H9 (cell line): Measurements from ENCODE around the gene TRIM2. TPM values are rescaled to one million over a fixed set of nuclear protein-coding genes. Genes with fewer than 3 reads are reported as not detected.

Experiments
- DNase-seq: peaks from one replicate; pipeline ENCODE4 v3.0.0-alpha.2; 2017
- H2AFZ ChIP-seq: one replicate; pipeline ENCODE4 v1.6.1; 2013; ENCODE audit warnings: mild to moderate bottlenecking, low read length, control low read depth, moderate library complexity
- H2AK5ac ChIP-seq: 2 replicates; pipeline ENCODE4 v1.6.1; 2013; ENCODE audit warnings: low read length, control low read depth, mixed read lengths; ENCODE audit not compliant: insufficient read length
- H2BK120ac ChIP-seq: one replicate; pipeline ENCODE4 v1.6.1; 2013; ENCODE audit warnings: low read depth, mild to moderate bottlenecking, low read length, control low read depth, inconsistent platforms; ENCODE audit not compliant: poor library complexity, severe bottlenecking
- H2BK12ac ChIP-seq: 2 replicates; pipeline ENCODE4 v1.6.1; 2013; ENCODE audit warnings: low read length, control low read depth, mixed read lengths, low read depth; ENCODE audit not compliant: insufficient read length
- H2BK15ac ChIP-seq: 2 replicates; pipeline ENCODE4 v1.6.1; 2013; ENCODE audit warnings: low read depth, low read length, control low read depth
- H2BK20ac ChIP-seq: one replicate; pipeline ENCODE4 v1.6.1; 2013; ENCODE audit warnings: low read depth, mild to moderate bottlenecking, low read length, control low read depth, inconsistent platforms; ENCODE audit not compliant: poor library complexity, severe bottlenecking
- H2BK5ac ChIP-seq: 2 replicates; pipeline ENCODE4 v1.6.1; 2013; ENCODE audit warnings: low read length, control low read depth, mixed read lengths; ENCODE audit not compliant: insufficient read length
- H3K14ac ChIP-seq: 2 replicates; pipeline ENCODE4 v1.6.1; 2013; ENCODE audit warnings: low read length, control low read depth; ENCODE audit not compliant: insufficient read depth
- H3K18ac ChIP-seq: 2 replicates; pipeline ENCODE4 v1.6.1; 2013; ENCODE audit warnings: low read depth, mild to moderate bottlenecking, mixed read lengths, low read length, control low read depth; ENCODE audit not compliant: insufficient read length
- H3K23ac ChIP-seq: 2 replicates; pipeline ENCODE4 v1.6.1; 2013; ENCODE audit warnings: low read length, control low read depth, mixed read lengths, low read depth; ENCODE audit not compliant: insufficient read length
- H3K23me2 ChIP-seq: 2 replicates; pipeline ENCODE4 v1.6.1; 2013; ENCODE audit warnings: low read depth, mild to moderate bottlenecking, mixed read lengths, low read length, control low read depth; ENCODE audit not compliant: insufficient read length, poor library complexity, severe bottlenecking
- H3K27ac ChIP-seq: 2 replicates; pipeline ENCODE4 v1.5.1; 2013; ENCODE audit warnings: low read length, control low read depth, mixed read lengths, low read depth; ENCODE audit not compliant: insufficient read length
- H3K27me3 ChIP-seq: 2 replicates; pipeline ENCODE4 v1.6.1; 2013; ENCODE audit warnings: low read length, control low read depth, inconsistent platforms; ENCODE audit not compliant: insufficient read depth
- H3K4ac ChIP-seq: 2 replicates; pipeline ENCODE4 v1.6.1; 2013; ENCODE audit warnings: low read depth, mild to moderate bottlenecking, control low read depth, inconsistent platforms, low read length, moderate library complexity
- H3K4me1 ChIP-seq: 2 replicates; pipeline ENCODE4 v1.6.1; 2013; ENCODE audit warnings: low read length, control low read depth, inconsistent platforms; ENCODE audit not compliant: insufficient read depth
- H3K4me2 ChIP-seq: 2 replicates; pipeline ENCODE4 v1.6.1; 2013; ENCODE audit warnings: low read length, control low read depth, mixed read lengths; ENCODE audit not compliant: insufficient read length, insufficient read depth
- H3K56ac ChIP-seq: 2 replicates; pipeline ENCODE4 v1.6.1; 2013; ENCODE audit warnings: low read depth, mild to moderate bottlenecking, mixed read lengths, low read length, control low read depth; ENCODE audit not compliant: insufficient read length
- H3K79me1 ChIP-seq: 2 replicates; pipeline ENCODE4 v1.6.1; 2013; ENCODE audit warnings: low read depth, mild to moderate bottlenecking, moderate library complexity, low read length, control low read depth, inconsistent platforms; ENCODE audit not compliant: insufficient read depth, poor library complexity, severe bottlenecking
- H3K79me2 ChIP-seq: 2 replicates; pipeline ENCODE4 v1.6.1; 2013; ENCODE audit warnings: low read length, control low read depth, inconsistent platforms; ENCODE audit not compliant: insufficient read depth
- H3K9ac ChIP-seq: 2 replicates; pipeline ENCODE4 v1.6.1; 2013; ENCODE audit warnings: low read length, control low read depth, mixed read lengths; ENCODE audit not compliant: insufficient read length; ENCODE audit errors: extremely low read depth
- H3K9me3 ChIP-seq: one replicate; pipeline ENCODE4 v1.6.1; 2013; ENCODE audit warnings: low read depth, low read length, inconsistent platforms; ENCODE audit not compliant: control insufficient read depth
- H3T11ph ChIP-seq: one replicate; pipeline ENCODE4 v1.6.1; 2013; ENCODE audit warnings: mild to moderate bottlenecking, low read length, control low read depth, inconsistent platforms
- H4K20me1 ChIP-seq: one replicate; pipeline ENCODE4 v1.6.1; 2013; ENCODE audit not compliant: control insufficient read depth, insufficient read length, insufficient read depth
- H4K5ac ChIP-seq: 2 replicates; pipeline ENCODE4 v1.6.1; 2013; ENCODE audit warnings: low read depth, mild to moderate bottlenecking, mixed read lengths, low read length, control low read depth; ENCODE audit not compliant: insufficient read length
- H4K8ac ChIP-seq: replicated peaks from 2 replicates; pipeline ENCODE4 v1.6.1; 2013; ENCODE audit warnings: low read length, control low read depth, mixed read lengths, low read depth; ENCODE audit not compliant: insufficient read length
- H4K91ac ChIP-seq: 2 replicates; pipeline ENCODE4 v1.6.1; 2013; ENCODE audit warnings: low read depth, mild to moderate bottlenecking, moderate library complexity, mixed read lengths, low read length, control low read depth; ENCODE audit not compliant: insufficient read length
- H3K27ac Mint-ChIP-seq, 3 experiments: 2 replicates in 2 of 3; 3 replicates in 1 of 3; pipeline ENCODE4 v1.8.0; 2020 to 2021; ENCODE audit warnings: mixed read lengths in 3 of 3, mild to moderate bottlenecking in 1 of 3, moderate library complexity in 1 of 3
- H3K27me3 Mint-ChIP-seq: 2 replicates; pipeline ENCODE4 v1.8.0; 2021; ENCODE audit warnings: low read depth, mild to moderate bottlenecking, moderate library complexity, mixed read lengths
- H3K36me3 Mint-ChIP-seq, 3 experiments: 2 replicates in 2 of 3; 3 replicates in 1 of 3; pipeline ENCODE4 v1.8.0; 2020 to 2021; ENCODE audit warnings: low read depth in 3 of 3, mixed read lengths in 3 of 3; ENCODE audit not compliant: insufficient read depth in 1 of 3
- H3K4me1 Mint-ChIP-seq, 2 experiments: 2 replicates each; pipeline ENCODE4 v1.8.0; 2020; ENCODE audit warnings: mixed read lengths in 2 of 2
- H3K4me3 Mint-ChIP-seq, 2 experiments: 2 replicates in 1 of 2; 3 replicates in 1 of 2; pipeline ENCODE4 v1.8.0; 2020 to 2021; ENCODE audit warnings: mild to moderate bottlenecking in 2 of 2, mixed read lengths in 2 of 2, moderate library complexity in 1 of 2
- H3K9me3 Mint-ChIP-seq, 2 experiments: 2 replicates in 1 of 2; 3 replicates in 1 of 2; pipeline ENCODE4 v1.8.0; 2020; ENCODE audit warnings: mild to moderate bottlenecking in 2 of 2, mixed read lengths in 2 of 2, moderate library complexity in 1 of 2
- WGBS: extraction: QIAGEN DNeasy Blood & Tissue Kit; methylation state at CpG from one replicate; pipeline ENCODE4 v1.1.7; 2013; ENCODE audit warnings: missing lambda C conversion rate, low lambda C conversion rate, mixed read lengths; ENCODE audit not compliant: insufficient read length; ENCODE audit errors: extremely low coverage; 5-methylcytosine and 5-hydroxymethylcytosine counted together
- total RNA-seq: library from RNA; stranded (reverse); gene quantifications from 2 replicates; pipeline ENCODE4 v1.2.1, GENCODE V29; 2021
- TF ChIP-seq, protein P1 (sequence below): fragments of 200-600 bp; sonication (generic); conservative IDR thresholded peaks from 3 replicates; pipeline ENCODE4 v1.8.0; 2021; ENCODE audit warnings: antibody characterized with exemption, mild to moderate bottlenecking

Gene TRIM2
- total RNA-seq, 1 experiment from 2014 or later, result 28.9 TPM

DNA sequence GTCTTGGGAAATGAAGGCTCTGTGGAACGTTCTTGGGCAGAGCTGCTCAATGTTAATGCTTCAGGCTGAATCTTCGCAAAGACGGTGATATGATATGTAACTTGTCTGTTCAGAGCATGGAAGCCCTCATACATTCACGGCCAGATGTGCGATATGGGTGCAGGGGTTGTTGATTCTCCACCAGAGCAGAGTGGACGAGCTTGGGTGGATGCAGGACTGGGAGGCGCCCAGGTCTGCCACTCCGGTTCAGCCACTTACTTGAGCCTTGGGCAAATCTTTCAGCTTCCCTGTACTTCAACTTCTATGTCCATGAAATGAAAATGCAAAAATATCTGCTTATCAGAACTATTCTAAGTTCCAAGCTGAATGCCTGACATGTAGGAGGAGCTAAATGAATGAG lies 92.9 kb downstream of the TRIM2 start:
- no peak overlapping the region for H2BK120ac ChIP-seq

More for the DNA sequence above, 92.9 kb downstream of the TRIM2 start:
- no peaks in the 10 kb centered on the region for H3K27me3 ChIP-seq
- TF ChIP-seq, protein P1, sequence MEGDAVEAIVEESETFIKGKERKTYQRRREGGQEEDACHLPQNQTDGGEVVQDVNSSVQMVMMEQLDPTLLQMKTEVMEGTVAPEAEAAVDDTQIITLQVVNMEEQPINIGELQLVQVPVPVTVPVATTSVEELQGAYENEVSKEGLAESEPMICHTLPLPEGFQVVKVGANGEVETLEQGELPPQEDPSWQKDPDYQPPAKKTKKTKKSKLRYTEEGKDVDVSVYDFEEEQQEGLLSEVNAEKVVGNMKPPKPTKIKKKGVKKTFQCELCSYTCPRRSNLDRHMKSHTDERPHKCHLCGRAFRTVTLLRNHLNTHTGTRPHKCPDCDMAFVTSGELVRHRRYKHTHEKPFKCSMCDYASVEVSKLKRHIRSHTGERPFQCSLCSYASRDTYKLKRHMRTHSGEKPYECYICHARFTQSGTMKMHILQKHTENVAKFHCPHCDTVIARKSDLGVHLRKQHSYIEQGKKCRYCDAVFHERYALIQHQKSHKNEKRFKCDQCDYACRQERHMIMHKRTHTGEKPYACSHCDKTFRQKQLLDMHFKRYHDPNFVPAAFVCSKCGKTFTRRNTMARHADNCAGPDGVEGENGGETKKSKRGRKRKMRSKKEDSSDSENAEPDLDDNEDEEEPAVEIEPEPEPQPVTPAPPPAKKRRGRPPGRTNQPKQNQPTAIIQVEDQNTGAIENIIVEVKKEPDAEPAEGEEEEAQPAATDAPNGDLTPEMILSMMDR, result no peak
- H2BK12ac ChIP-seq, result no peak overlapping the region
- H3K27ac Mint-ChIP-seq, result 0 out of 7 replicates have a peak overlapping the region, but pooled peaks of 1 of the 3 experiments have one; percentile 27
- H3K4me2 ChIP-seq, result no peak overlapping the region
- no peaks in the 10 kb centered on the region for H3K9me3 ChIP-seq
- no peak overlapping the region for H2BK15ac ChIP-seq
- no peaks in the 10 kb centered on the region for H4K20me1 ChIP-seq
- H3K4me3 Mint-ChIP-seq, result no peak overlapping the region
- no peak overlapping the region for H2BK20ac ChIP-seq
- peaks cover 25 to 35% of the 10 kb centered on the region in 2 experiments for H3K4me1 Mint-ChIP-seq
- H3T11ph ChIP-seq, result no peak overlapping the region
- no CpG with 5 or more reads among the region's 8 CpGs for WGBS
- no peak overlapping the region for H3K18ac ChIP-seq
- H2BK5ac ChIP-seq, result no peak overlapping the region
- no peaks in the 10 kb centered on the region for H3K23me2 ChIP-seq
- H3K4ac ChIP-seq, result no peak overlapping the region
- no peak for DNase-seq
- no peak overlapping the region for H4K8ac ChIP-seq
- H3K27ac ChIP-seq, result no peak overlapping the region
- H2AFZ ChIP-seq, result no peak overlapping the region
- H4K5ac ChIP-seq, result no peak overlapping the region
- no peak overlapping the region for H2AK5ac ChIP-seq
- no peaks in the 10 kb centered on the region for H3K27me3 Mint-ChIP-seq
- no peak overlapping the region for H3K56ac ChIP-seq
- no peaks in the 10 kb centered on the region for H3K79me2 ChIP-seq
- no peaks in the 10 kb centered on the region for H3K79me1 ChIP-seq
- H3K9ac ChIP-seq, result no peak overlapping the region
- H3K36me3 Mint-ChIP-seq, result peaks cover 57 to 85% (median 75%) of the 10 kb centered on the region in 3 experiments
- no peak overlapping the region for H4K91ac ChIP-seq
- H3K23ac ChIP-seq, result no peak overlapping the region
- H3K9me3 Mint-ChIP-seq, result peaks cover 13 to 19% of the 10 kb centered on the region in 2 experiments; a peak in 4 of 5 replicates
- H3K4me1 ChIP-seq, result no peaks in the 10 kb centered on the region; the same call in 1 of the 2 replicates
- no peak overlapping the region for H3K14ac ChIP-seq
